ENCODE results near the gene SPAG7. TPM values are rescaled to one million over a fixed set of nuclear protein-coding genes. Genes with fewer than 3 reads are reported as not detected.
"Not testable (repeated sequence)": the region's sequence is repeated elsewhere in the genome, so short reads cannot be mapped to it uniquely, and the experiment has no call there.

The SPAG7 gene
- total RNA-seq, 3 donors from 2014 or later, result 42.6 to 57.8 (median 55.2) TPM

DNA sequence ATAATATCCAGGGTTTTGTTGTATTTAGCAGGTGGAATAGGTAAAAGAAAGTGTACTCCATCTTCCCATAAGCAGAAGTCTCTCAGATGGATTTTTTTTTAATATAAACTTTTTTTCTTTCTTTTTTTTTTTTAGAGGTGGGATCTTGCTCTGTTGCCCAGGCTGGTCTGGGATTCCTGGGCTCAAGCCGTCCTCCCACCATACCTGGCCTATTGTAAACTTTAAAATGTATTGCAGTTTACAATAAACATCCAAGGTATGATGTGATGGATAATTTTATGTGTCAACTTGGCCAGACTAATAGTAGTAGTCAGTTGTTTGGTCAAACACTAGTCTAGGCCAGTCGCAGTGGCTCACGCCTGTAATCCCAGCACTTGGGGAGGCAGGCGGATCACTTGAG is 46.3 kb downstream of the SPAG7 start:
- no peaks in the 10 kb centered on the region for H3K9me3 ChIP-seq
- intact Hi-C loops (cut with DNase I; ENCODE audit: low total_unique reads), result no loop called here
- DNase-seq (ENCODE audit: low spot score in 2 of 2), result no peak
- H3K27me3 ChIP-seq, result no peaks in the 10 kb centered on the region
- no peaks in the 10 kb centered on the region for H3K36me3 ChIP-seq
- no peak overlapping the region for H3K27ac ChIP-seq
- no peaks in the 10 kb centered on the region for H3K4me1 ChIP-seq
- TF ChIP-seq POLR2AphosphoS5 (IDR thresholded peaks at IDR 0.05), result no peak
- TF ChIP-seq, protein P1, sequence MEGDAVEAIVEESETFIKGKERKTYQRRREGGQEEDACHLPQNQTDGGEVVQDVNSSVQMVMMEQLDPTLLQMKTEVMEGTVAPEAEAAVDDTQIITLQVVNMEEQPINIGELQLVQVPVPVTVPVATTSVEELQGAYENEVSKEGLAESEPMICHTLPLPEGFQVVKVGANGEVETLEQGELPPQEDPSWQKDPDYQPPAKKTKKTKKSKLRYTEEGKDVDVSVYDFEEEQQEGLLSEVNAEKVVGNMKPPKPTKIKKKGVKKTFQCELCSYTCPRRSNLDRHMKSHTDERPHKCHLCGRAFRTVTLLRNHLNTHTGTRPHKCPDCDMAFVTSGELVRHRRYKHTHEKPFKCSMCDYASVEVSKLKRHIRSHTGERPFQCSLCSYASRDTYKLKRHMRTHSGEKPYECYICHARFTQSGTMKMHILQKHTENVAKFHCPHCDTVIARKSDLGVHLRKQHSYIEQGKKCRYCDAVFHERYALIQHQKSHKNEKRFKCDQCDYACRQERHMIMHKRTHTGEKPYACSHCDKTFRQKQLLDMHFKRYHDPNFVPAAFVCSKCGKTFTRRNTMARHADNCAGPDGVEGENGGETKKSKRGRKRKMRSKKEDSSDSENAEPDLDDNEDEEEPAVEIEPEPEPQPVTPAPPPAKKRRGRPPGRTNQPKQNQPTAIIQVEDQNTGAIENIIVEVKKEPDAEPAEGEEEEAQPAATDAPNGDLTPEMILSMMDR (IDR thresholded peaks at IDR 0.05), result no peak
- no peak for TF ChIP-seq POLR2A (IDR thresholded peaks at IDR 0.05)
- no peak overlapping the region for H3K4me3 ChIP-seq

DNA sequence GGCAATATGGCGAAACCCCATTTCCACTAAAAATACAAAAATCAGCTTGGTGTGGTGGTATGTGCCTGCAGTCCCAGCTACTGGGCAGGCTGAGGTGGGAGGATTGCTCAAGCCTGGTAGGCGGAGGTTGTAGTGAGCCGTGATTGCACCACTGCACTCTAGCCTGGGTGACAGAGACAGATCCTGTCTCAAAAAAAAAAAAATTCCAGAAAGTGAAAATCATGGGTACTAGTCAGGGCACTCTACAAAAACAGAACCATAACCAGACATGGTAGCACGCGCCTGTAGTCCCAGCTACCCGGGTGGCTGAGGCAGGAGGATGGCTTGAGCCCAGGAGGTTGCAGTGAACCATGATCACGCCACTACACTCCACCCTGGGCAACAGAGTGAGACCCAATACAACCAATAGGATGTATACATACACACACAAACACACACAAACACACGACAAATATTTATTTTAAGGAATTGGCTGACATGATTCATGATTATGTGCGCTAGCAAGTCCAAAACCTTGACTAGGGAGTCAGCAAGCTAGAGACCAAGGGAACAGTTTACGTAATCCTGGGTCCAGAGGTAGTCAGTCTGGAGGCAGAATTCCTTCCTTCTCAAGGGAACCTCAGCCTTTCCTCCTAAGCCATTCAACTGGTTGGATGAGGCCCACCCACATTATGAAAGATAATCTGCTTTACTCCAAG is 47.1 kb downstream of the SPAG7 start:
- H3K27ac ChIP-seq, result peak overlapping the region in 1 of 2 donors; percentile 12
- no peaks in the 10 kb centered on the region for H3K36me3 ChIP-seq
- H3K27me3 ChIP-seq, result no peaks in the 10 kb centered on the region
- no peak overlapping the region for H3K4me3 ChIP-seq
- no peak for DNase-seq (ENCODE audit: low spot score in 2 of 2)
- TF ChIP-seq, protein P1 (IDR thresholded peaks at IDR 0.05), result no peak
- no peak for TF ChIP-seq POLR2A (IDR thresholded peaks at IDR 0.05)
- no peak for TF ChIP-seq POLR2AphosphoS5 (IDR thresholded peaks at IDR 0.05)
- no peaks in the 10 kb centered on the region for H3K9me3 ChIP-seq
- no peaks in the 10 kb centered on the region for H3K4me1 ChIP-seq
- intact Hi-C loops (cut with DNase I; ENCODE audit: low total_unique reads), result no loop called here

DNA sequence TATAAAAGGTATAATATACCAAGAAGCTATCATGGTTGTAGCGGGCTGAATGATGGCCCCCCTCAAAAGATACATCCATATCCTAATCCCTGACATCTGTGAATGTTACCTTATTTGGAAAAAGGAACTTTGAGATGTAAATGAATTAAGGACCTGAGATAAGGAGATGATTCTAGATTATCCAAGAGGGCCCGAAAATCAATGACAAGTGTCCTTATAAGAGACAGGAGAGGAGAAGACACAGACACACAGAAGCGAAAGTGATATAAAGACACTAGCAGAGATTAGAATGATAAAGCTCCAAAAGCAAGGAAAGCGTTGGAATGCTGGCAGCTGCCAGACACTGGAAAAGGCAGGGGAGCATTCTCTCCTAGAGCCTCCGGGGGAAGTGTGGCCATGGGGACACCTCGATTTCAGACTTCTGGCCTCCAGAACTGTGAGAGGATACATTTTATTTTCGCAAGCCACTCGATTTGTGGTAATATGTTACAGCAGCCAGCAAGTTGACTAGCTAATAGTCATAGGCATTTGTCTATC is 48.0 kb downstream of the SPAG7 start:
- no peak for DNase-seq (ENCODE audit: low spot score in 2 of 2)
- H3K27me3 ChIP-seq, result no peaks in the 10 kb centered on the region
- no peaks in the 10 kb centered on the region for H3K36me3 ChIP-seq
- intact Hi-C loops (cut with DNase I; ENCODE audit: low total_unique reads), result no loop called here
- TF ChIP-seq POLR2AphosphoS5 (IDR thresholded peaks at IDR 0.05) (no peak), POLR2A (IDR thresholded peaks at IDR 0.05) (no peak)
- TF ChIP-seq, protein P1 (IDR thresholded peaks at IDR 0.05), result no peak
- peak overlapping the region in 1 of 2 donors; percentile 30 for H3K27ac ChIP-seq
- no peaks in the 10 kb centered on the region for H3K9me3 ChIP-seq
- H3K4me3 ChIP-seq, result no peak overlapping the region
- no peaks in the 10 kb centered on the region for H3K4me1 ChIP-seq

DNA sequence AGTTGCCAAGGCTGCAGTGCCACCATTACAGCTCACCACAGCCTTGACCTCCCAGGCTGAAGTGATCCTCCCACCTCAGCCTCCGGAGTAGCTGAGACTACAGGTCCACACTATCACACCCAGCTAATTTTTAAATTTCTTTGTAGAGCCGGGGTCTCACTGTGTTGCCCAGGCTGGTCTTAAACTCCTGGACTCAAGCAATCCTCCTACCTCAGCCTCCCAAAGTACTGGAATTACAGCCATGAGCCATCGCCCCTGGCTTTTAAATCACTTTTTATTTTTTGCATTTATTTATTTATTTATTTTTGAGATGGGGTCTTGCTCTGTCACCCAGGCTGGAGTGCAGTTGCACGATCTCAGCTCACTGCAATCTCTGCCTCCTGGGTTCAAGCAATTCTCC is 53.1 kb downstream of the SPAG7 start:
- H3K9me3 ChIP-seq; H3K4me3 ChIP-seq; DNase-seq (ENCODE audit: low spot score in 2 of 2); H3K27ac ChIP-seq; intact Hi-C loops (cut with DNase I; ENCODE audit: low total_unique reads); H3K36me3 ChIP-seq; H3K4me1 ChIP-seq; H3K27me3 ChIP-seq: not testable (repeated sequence)

DNA sequence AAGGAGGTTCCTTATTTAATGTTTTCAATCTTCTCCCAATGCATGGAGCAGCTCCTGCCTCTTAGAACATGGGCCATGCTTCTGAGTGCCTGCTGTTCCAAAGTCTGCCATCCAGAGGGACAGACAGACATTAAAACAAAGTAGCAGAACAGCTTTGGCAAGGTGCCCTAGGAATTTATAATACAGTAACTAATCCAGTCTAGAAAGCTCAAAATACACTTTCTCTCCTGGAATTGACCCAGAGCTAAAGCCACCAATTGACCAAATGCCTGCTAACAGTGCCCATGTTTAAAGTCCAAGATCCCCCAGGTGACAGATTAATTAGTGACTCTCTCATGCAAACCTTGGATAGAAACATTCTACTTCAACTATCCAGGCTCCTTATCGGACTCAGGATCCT is 53.6 kb downstream of the SPAG7 start:
- H3K9me3 ChIP-seq, result no peaks in the 10 kb centered on the region
- no peak overlapping the region for H3K4me3 ChIP-seq
- no peaks in the 10 kb centered on the region for H3K27me3 ChIP-seq
- no peak overlapping the region for H3K27ac ChIP-seq
- TF ChIP-seq, protein P1 (IDR thresholded peaks at IDR 0.05), result no peak
- TF ChIP-seq POLR2AphosphoS5 (IDR thresholded peaks at IDR 0.05) (no peak), POLR2A (IDR thresholded peaks at IDR 0.05) (no peak)
- no peaks in the 10 kb centered on the region for H3K36me3 ChIP-seq
- intact Hi-C loops (cut with DNase I; ENCODE audit: low total_unique reads), result no loop called here
- no peaks in the 10 kb centered on the region for H3K4me1 ChIP-seq
- DNase-seq (ENCODE audit: low spot score in 2 of 2), result no peak

Other genes starting within 250 kb of the SPAG7 start
- 10 to 100 TPM; 29.3 to 41.7 (median 30.8) TPM for gene MED11, start 236.4 kb downstream of the SPAG7 start, total RNA-seq
- 1 to 10 TPM in 1 of 3 donors, under 1 TPM in 2; 0.96 to 2.3 (median 0.98) TPM for gene ZMYND15, start 228.0 kb downstream of the SPAG7 start, total RNA-seq
- gene CXCL16, start 227.9 kb downstream of the SPAG7 start, total RNA-seq, result 10 to 100 TPM; 13.8 to 25.8 (median 18.6) TPM
- not detected for gene TM4SF5, start 195.9 kb downstream of the SPAG7 start, total RNA-seq
- 1 to 10 TPM in 2 of 3 donors, under 1 TPM in 1; 0.98 to 5.0 (median 2.6) TPM for gene VMO1, start 181.5 kb downstream of the SPAG7 start, total RNA-seq
- not detected for gene GLTPD2, start 178.9 kb downstream of the SPAG7 start, total RNA-seq
- 100 to 1,000 TPM; 133 to 183 (median 164) TPM for gene PSMB6, start 171.7 kb downstream of the SPAG7 start, total RNA-seq
- gene PLD2, start 160.7 kb downstream of the SPAG7 start, total RNA-seq, result 10 to 100 TPM; 17.1 to 40.6 (median 30.3) TPM
- 10 to 100 TPM; 25.9 to 58.7 (median 42.0) TPM for gene MINK1, start 134.5 kb downstream of the SPAG7 start, total RNA-seq
- 10 to 100 TPM in 1 of 3 donors, 1 to 10 TPM in 1, not detected in 1; 3.9 to 10.5 TPM for gene C17orf107, start 68.3 kb downstream of the SPAG7 start, total RNA-seq
- gene CHRNE, start 64.7 kb downstream of the SPAG7 start, total RNA-seq, result 1 to 10 TPM in 1 of 3 donors, under 1 TPM in 2; 0.16 to 2.0 (median 0.73) TPM
- not detected for gene GP1BA, start 35.5 kb downstream of the SPAG7 start, total RNA-seq
- gene SLC25A11, start 27.8 kb downstream of the SPAG7 start, total RNA-seq, result 10 to 100 TPM; 38.8 to 48.5 (median 42.6) TPM
- 10 to 100 TPM; 38.3 to 49.0 (median 38.7) TPM for gene RNF167, start 27.5 kb downstream of the SPAG7 start, total RNA-seq
- 100 to 1,000 TPM; 290 to 487 (median 379) TPM for gene PFN1, start 19.3 kb downstream of the SPAG7 start, total RNA-seq
- gene ENO3, start 16.7 kb downstream of the SPAG7 start, total RNA-seq, result 1 to 10 TPM; 1.6 to 4.6 (median 3.1) TPM
- 10 to 100 TPM; 11.0 to 17.7 (median 13.5) TPM for gene CAMTA2, start 19.9 kb upstream of the SPAG7 start, total RNA-seq
- 1 to 10 TPM in 2 of 3 donors, under 1 TPM in 1; 0.66 to 2.9 (median 1.9) TPM for gene INCA1, start 29.7 kb upstream of the SPAG7 start, total RNA-seq
- gene KIF1C, start 30.1 kb upstream of the SPAG7 start, total RNA-seq, result 10 to 100 TPM; 37.5 to 88.5 (median 50.5) TPM
- gene SLC52A1, start 67.6 kb upstream of the SPAG7 start, total RNA-seq, result under 1 TPM; 0.29 to 0.98 (median 0.32) TPM
- 1 to 10 TPM; 3.7 to 8.8 (median 4.9) TPM for gene ZFP3, start 110.7 kb upstream of the SPAG7 start, total RNA-seq
- gene ZNF232, start 144.1 kb upstream of the SPAG7 start, total RNA-seq, result 10 to 100 TPM in 1 of 3 donors, 1 to 10 TPM in 2; 5.1 to 13.8 (median 9.2) TPM
- under 1 TPM; 0.16 to 0.44 (median 0.33) TPM for gene USP6, start 148.2 kb upstream of the SPAG7 start, total RNA-seq
- gene ZNF594, start 224.1 kb upstream of the SPAG7 start, total RNA-seq, result 10 to 100 TPM in 2 of 3 donors, 1 to 10 TPM in 1; 9.4 to 27.7 (median 22.6) TPM

Measured in breast epithelium (tissue), 4 donors.